GM21526 (cell line): Measurements from ENCODE around the gene OVOL2.

Experiments used
- ATAC-seq: cut with Tn5 transposase; IDR thresholded peaks from one replicate; pipeline ENCODE4 v1.9.1; 2021; ENCODE audit warnings: moderate library complexity; ENCODE audit not compliant: unreplicated experiment, low FRiP score

Gene OVOL2

GRCh38 chr20:17992847-17993513 is 64.7 kb downstream of the OVOL2 start:
- no peak for ATAC-seq

- no peak for ATAC-seq
Measured at GRCh38 chr20:17992224-17992637, 65.5 kb downstream of the OVOL2 start.

- no peak for ATAC-seq
Measured at GRCh38 chr20:17990278-17990972, 67.3 kb downstream of the OVOL2 start.

GRCh38 chr20:17987988-17988387 is 69.7 kb downstream of the OVOL2 start:
- no peak for ATAC-seq

GRCh38 chr20:17985388-17986018 is 72.2 kb downstream of the OVOL2 start:
- ATAC-seq: no peak

- no peak for ATAC-seq
Measured at GRCh38 chr20:17976305-17976704, 81.4 kb downstream of the OVOL2 start.
